SK-N-SH (cell line): ENCODE data around the gene TRIM4.
"Not testable (repeated sequence)": the region's sequence is repeated elsewhere in the genome, so short reads cannot be mapped to it uniquely, and the experiment has no call there.

Experiments used
- FOXM1 ChIP-seq: IDR thresholded peaks from 2 replicates; pipeline ENCODE4 v1.4.0; 2012; ENCODE audit warnings: low read depth, mild to moderate bottlenecking
- TF ChIP-seq, protein P1 (sequence below): fragments of 200-600 bp; sonication (generic); IDR thresholded peaks from 2 replicates; pipeline ENCODE4 v1.6.1; 2017; ENCODE audit warnings: antibody characterized with exemption, mild to moderate bottlenecking, moderate library complexity

DNA sequence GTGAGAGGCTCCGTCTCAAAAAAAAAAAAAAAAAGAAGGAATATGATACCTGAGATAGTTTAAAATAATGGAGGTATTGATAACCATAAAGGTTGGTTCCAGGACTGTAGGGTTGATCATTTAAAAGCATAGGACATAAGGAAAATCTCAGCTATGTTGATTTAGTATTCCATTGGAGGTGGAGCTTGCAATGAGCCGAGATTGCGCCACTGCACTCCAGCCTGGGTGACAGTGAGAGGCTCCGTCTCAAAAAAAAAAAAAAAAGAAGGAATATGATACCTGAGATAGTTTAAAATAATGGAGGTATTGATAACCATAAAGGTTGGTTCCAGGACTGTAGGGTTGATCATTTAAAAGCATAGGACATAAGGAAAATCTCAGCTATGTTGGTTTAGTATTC lies 33.3 kb upstream of the TRIM4 start:
- not testable (repeated sequence) for TF ChIP-seq FOXM1
- TF ChIP-seq, protein P1, sequence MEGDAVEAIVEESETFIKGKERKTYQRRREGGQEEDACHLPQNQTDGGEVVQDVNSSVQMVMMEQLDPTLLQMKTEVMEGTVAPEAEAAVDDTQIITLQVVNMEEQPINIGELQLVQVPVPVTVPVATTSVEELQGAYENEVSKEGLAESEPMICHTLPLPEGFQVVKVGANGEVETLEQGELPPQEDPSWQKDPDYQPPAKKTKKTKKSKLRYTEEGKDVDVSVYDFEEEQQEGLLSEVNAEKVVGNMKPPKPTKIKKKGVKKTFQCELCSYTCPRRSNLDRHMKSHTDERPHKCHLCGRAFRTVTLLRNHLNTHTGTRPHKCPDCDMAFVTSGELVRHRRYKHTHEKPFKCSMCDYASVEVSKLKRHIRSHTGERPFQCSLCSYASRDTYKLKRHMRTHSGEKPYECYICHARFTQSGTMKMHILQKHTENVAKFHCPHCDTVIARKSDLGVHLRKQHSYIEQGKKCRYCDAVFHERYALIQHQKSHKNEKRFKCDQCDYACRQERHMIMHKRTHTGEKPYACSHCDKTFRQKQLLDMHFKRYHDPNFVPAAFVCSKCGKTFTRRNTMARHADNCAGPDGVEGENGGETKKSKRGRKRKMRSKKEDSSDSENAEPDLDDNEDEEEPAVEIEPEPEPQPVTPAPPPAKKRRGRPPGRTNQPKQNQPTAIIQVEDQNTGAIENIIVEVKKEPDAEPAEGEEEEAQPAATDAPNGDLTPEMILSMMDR = not testable (repeated sequence)
